SK-N-SH (cell line): ENCODE data around the gene ATP8A1.

Source experiments
- EP300 ChIP-seq, 2 experiments: IDR thresholded peaks; 2 replicates each; pipeline versions ENCODE4 v1.4.0 to v1.6.1; 2012; ENCODE audit warnings: borderline replicate concordance in 1 of 2, low read depth in 1 of 2, low read length in 1 of 2
- FOSL2 ChIP-seq: IDR thresholded peaks from 2 replicates; pipeline ENCODE4 v1.4.0; 2012; ENCODE audit warnings: low read depth, mild to moderate bottlenecking, moderate library complexity, borderline replicate concordance
- GABPA ChIP-seq: IDR thresholded peaks from 2 replicates; pipeline ENCODE4 v1.4.0; 2012; ENCODE audit warnings: low read depth, mild to moderate bottlenecking
- NFIC ChIP-seq: IDR thresholded peaks from 2 replicates; pipeline ENCODE4 v1.4.0; 2012; ENCODE audit warnings: borderline replicate concordance
- POLR2AphosphoS5 ChIP-seq: IDR thresholded peaks from 2 replicates; pipeline ENCODE4 v1.6.1; 2012; ENCODE audit warnings: low read depth, low read length
- RCOR1 ChIP-seq: fragments of 150-350 bp; IDR thresholded peaks from 2 replicates; pipeline ENCODE4 v1.6.1; 2017; ENCODE audit warnings: antibody characterized with exemption, low read length
- TF ChIP-seq, protein P1 (sequence below): fragments of 200-600 bp; sonication (generic); IDR thresholded peaks from 2 replicates; pipeline ENCODE4 v1.6.1; 2017; ENCODE audit warnings: antibody characterized with exemption, mild to moderate bottlenecking, moderate library complexity

DNA sequence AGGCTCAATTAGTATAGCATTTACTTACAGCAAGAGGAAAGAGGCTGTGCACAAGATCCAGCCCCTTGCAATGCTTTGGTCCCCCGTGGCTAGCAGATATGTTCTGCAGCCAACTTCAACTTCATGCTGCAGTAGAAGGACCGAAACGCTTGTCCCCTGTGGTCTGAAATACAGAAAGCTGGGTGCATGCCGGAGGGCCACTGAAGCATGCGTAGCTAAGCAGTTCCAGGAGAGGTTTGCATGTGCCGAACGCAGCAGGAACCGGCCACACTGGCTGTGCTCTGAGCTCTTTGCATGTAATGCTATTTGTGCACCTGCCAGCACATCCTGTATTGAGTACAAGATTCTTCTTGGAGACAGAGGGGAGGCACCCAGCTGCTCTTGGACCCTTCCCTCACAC is 295.4 kb downstream of the ATP8A1 start:
- TF ChIP-seq RCOR1 (no peak), POLR2AphosphoS5 (no peak), GABPA (no peak), NFIC (no peak), EP300 (IDR thresholded peaks at IDR 0.05; ENCODE audit: borderline replicate concordance in 1 of 2, low read depth in 1 of 2, low read length in 1 of 2) (no peak), FOSL2 (no peak)
- TF ChIP-seq, protein P1, sequence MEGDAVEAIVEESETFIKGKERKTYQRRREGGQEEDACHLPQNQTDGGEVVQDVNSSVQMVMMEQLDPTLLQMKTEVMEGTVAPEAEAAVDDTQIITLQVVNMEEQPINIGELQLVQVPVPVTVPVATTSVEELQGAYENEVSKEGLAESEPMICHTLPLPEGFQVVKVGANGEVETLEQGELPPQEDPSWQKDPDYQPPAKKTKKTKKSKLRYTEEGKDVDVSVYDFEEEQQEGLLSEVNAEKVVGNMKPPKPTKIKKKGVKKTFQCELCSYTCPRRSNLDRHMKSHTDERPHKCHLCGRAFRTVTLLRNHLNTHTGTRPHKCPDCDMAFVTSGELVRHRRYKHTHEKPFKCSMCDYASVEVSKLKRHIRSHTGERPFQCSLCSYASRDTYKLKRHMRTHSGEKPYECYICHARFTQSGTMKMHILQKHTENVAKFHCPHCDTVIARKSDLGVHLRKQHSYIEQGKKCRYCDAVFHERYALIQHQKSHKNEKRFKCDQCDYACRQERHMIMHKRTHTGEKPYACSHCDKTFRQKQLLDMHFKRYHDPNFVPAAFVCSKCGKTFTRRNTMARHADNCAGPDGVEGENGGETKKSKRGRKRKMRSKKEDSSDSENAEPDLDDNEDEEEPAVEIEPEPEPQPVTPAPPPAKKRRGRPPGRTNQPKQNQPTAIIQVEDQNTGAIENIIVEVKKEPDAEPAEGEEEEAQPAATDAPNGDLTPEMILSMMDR = no peak
